ENCODE results near the gene TOM1L2.

TOM1L2 gene

GRCh38 chr17:17868641-17869522 lies 103.3 kb downstream of the TOM1L2 start:
- no peak for DNase-seq

- no peak for DNase-seq
Measured at GRCh38 chr17:17866897-17867296, 105.3 kb downstream of the TOM1L2 start.

- DNase-seq: no peak
Measured at GRCh38 chr17:17866425-17866824, 105.8 kb downstream of the TOM1L2 start.

- no peak for DNase-seq
Measured at GRCh38 chr17:17865035-17865434, 107.2 kb downstream of the TOM1L2 start.

- DNase-seq: no peak
Measured at GRCh38 chr17:17860766-17861107, 111.5 kb downstream of the TOM1L2 start.

- DNase-seq: peak; percentile 55
Measured at GRCh38 chr17:17859909-17860765, 112.1 kb downstream of the TOM1L2 start.

GRCh38 chr17:17857496-17857895 lies 114.7 kb downstream of the TOM1L2 start:
- DNase-seq: no peak

GRCh38 chr17:17856386-17856785 lies 115.8 kb downstream of the TOM1L2 start:
- DNase-seq: no peak

- no peak for DNase-seq
Measured at GRCh38 chr17:17855976-17856375, 116.2 kb downstream of the TOM1L2 start.

- DNase-seq: no peak
Measured at GRCh38 chr17:17853811-17854447, 118.3 kb downstream of the TOM1L2 start.

- DNase-seq: no peak
Measured at GRCh38 chr17:17852930-17853329, 119.3 kb downstream of the TOM1L2 start.

- DNase-seq: no peak
Measured at GRCh38 chr17:17851103-17852002, 120.8 kb downstream of the TOM1L2 start.

- DNase-seq: peak; percentile 39
Measured at GRCh38 chr17:17849845-17850373, 122.3 kb downstream of the TOM1L2 start.

GRCh38 chr17:17849147-17849820 lies 122.9 kb downstream of the TOM1L2 start:
- DNase-seq: peak; percentile 77

GRCh38 chr17:17848311-17849082 lies 123.7 kb downstream of the TOM1L2 start:
- DNase-seq: no peak

- no peak for DNase-seq
Measured at GRCh38 chr17:17847726-17848125, 124.5 kb downstream of the TOM1L2 start.

- no peak for DNase-seq
Measured at GRCh38 chr17:17847118-17847689, 125.0 kb downstream of the TOM1L2 start.

GRCh38 chr17:17846645-17847044 lies 125.6 kb downstream of the TOM1L2 start:
- no peak for DNase-seq

- no peak for DNase-seq
Measured at GRCh38 chr17:17846003-17846402, 126.2 kb downstream of the TOM1L2 start.

GRCh38 chr17:17845046-17845775 lies 127.0 kb downstream of the TOM1L2 start:
- DNase-seq: no peak

All from activated effector memory CD4-positive, alpha-beta T cell treated with Interleukin-2 at 50 U/mL for 16 hours (primary cell).